Frontal cortex (tissue), 4 donors: ENCODE data around the gene ATP8B2. TPM values are rescaled to one million over a fixed set of nuclear protein-coding genes. Genes with fewer than 3 reads are reported as not detected.
"Not testable (repeated sequence)": the region's sequence is repeated elsewhere in the genome, so short reads cannot be mapped to it uniquely, and the experiment has no call there.

Experiments used
- DNase-seq, 2 donors: peaks; one replicate each; pipeline ENCODE4 v3.0.0; 2012; ENCODE audit warnings: low spot score in 2 of 2
- FAIRE-seq: peaks from 2 replicates; lab custom pipeline; 2012; peaks lifted over from hg19 to GRCh38; lab: Jason Lieb, UNC
- total RNA-seq: library from RNA; depleted of rRNA; stranded (reverse); fragments of >200 nt; gene quantifications from one replicate; pipeline ENCODE4 v1.2.3, GENCODE V29; 2014
- donor health status: control.
- donor health status: control.
- donor health status: control.

The ATP8B2 gene
- total RNA-seq, result 25.3 TPM

- peak; percentile 72 to 83 for DNase-seq
- FAIRE-seq, result no peak
Observed at GRCh38 chr1:154324669-154325582, at the start of gene ATP8B2. Gene ATP8B2 (plus strand): TSS chr1:154325525. CDS start chr1:154328142, 2,617 bp downstream.

DNA sequence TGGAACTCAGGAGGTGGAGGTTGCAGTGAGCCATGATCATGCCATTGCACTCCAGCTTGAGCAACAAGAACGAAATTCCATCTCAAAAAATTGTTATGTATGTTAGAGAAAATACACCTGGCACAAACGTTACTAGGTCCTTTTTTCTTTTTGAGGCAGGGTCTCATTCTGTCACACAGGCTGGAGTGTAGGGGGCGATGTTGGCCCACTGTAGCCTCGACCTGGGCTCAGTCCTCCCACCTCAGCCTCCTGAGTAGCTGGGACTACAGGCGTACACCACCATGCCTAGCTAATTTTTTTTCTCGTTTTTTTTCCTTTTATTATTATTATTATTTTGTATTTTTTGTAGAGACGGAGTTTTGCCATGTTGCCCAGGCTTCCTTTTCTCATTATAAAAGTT lies 48.5 kb upstream of the ATP8B2 start:
- no peak for FAIRE-seq
- DNase-seq, result no peak

DNA sequence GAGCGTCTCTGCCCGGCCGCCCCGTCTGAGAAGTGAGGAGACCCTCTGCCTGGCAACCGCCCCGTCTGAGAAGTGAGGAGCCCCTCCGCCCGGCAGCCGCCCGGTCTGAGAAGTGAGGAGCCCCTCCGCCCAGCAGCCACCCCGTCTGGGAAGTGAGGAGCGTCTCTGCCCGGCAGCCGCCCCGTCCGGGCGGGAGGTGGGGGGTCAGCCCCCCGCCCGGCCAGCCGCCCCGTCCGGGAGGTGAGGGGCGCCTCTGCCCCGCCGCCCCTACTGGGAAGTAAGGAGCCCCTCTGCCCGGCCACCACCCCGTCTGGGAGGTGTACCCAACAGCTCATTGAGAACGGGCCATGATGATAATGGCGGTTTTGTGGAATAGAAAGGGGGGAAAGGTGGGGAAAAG lies 37.7 kb upstream of the ATP8B2 start:
- not testable (repeated sequence) for FAIRE-seq, DNase-seq

GRCh38 chr1:154288661-154289060 lies 36.7 kb upstream of the ATP8B2 start:
- no peak for FAIRE-seq
- no peak for DNase-seq

- DNase-seq (no peak), FAIRE-seq (no peak)
Observed at GRCh38 chr1:154290921-154291320, 34.4 kb upstream of the ATP8B2 start.

GRCh38 chr1:154295408-154296235 lies 29.7 kb upstream of the ATP8B2 start:
- DNase-seq (no peak), FAIRE-seq (no peak)

GRCh38 chr1:154301582-154301981 lies 23.7 kb upstream of the ATP8B2 start:
- no peak for DNase-seq
- FAIRE-seq, result no peak

- DNase-seq, result no peak
- FAIRE-seq, result no peak
Observed at GRCh38 chr1:154304664-154305337, 20.5 kb upstream of the ATP8B2 start.

DNA sequence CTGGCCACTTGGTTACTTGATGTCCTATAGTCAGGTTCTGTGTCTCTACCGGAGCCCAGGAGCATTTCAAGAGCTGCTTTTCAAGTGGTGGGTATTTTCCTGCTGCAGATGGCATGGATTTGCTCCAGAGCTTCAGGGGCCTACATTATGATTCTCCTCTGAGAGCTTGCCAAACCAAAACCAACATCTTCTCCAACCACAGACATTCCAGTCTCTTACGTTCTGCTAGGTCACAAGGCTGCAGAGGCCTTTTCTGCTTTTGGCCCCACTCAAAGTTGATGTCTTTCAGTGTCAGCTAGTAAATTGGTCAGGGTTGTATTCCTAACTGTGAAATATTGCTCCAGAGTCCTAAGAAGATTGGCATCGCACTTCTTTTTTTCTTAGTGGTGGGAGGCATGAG lies 19.2 kb upstream of the ATP8B2 start:
- no peak for FAIRE-seq

DNA sequence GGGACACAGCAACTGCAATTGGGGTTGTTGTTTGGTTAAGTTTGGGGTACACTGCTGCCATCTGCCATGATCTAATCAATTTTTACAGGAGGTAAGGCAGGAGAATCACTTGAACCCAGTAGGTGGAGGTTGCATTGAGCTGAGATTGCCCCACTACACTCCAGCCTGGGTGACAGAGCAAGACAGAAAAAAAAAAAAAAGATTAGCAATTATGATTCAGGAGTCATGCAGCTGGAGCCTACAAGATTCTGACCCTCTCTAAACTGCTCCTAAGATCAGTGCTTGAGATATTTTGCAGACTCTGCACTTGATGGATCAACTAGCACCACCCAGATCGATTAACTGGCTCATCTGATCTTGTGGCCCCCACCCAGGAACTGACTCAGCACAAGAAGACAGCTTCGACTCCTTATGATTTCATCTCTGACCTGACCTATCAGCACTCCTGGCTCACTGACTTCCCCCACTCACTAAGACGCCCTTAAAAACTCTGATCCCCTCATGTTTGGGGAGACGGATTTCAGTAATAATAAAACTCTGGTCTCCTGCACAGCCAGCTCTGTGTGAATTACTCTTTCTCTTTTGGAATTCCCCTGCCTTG lies 17.6 kb upstream of the ATP8B2 start:
- FAIRE-seq, DNase-seq: not testable (repeated sequence)

More for the DNA sequence above, 19.2 kb upstream of the ATP8B2 start:
- no peak for DNase-seq

DNA sequence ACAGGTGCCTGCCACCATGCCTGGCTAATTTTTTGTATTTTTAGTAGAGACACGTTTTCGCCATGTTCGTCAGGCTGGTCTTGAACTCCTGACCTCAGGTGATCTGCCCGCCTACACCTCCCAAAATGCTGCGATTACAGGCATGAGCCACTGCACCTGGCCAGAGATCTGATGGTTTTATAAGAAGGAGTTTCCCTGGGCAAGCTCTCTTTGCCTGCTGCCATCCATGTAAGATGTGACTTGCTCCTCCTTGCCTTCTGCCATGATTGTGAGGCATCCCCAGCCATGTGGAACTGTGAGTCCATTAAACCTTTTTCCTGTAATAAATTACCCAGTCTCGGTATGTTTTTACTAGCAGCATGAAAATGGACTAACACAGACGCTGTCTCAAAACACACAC lies 16.2 kb upstream of the ATP8B2 start:
- FAIRE-seq, result not testable (repeated sequence)

GRCh38 chr1:154312229-154313065 lies 12.9 kb upstream of the ATP8B2 start:
- FAIRE-seq, DNase-seq: not testable (repeated sequence)

More for the DNA sequence above, 16.2 kb upstream of the ATP8B2 start:
- not testable (repeated sequence) for DNase-seq

DNA sequence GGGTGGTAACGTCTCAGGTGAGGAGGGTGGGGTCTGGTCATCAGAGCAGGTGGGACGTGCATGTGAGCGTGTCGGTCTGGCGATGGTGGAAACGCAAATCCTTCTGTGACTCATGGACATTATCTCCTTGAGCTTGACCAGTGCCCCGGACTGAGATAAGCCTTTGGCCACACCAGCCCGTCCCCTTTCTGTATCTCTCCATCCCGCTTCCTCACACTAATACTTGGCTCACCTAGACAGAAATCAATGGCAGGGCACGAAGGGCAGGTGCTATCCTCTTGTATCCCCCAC lies 12.3 kb upstream of the ATP8B2 start:
- FAIRE-seq (no peak), DNase-seq (no peak)

GRCh38 chr1:154314226-154314625 lies 11.1 kb upstream of the ATP8B2 start:
- FAIRE-seq, DNase-seq: not testable (repeated sequence)

- FAIRE-seq (no peak), DNase-seq (no peak)
Observed at GRCh38 chr1:154316704-154317103, 8.6 kb upstream of the ATP8B2 start.

- DNase-seq (no peak), FAIRE-seq (no peak)
Observed at GRCh38 chr1:154318386-154318785, 6.9 kb upstream of the ATP8B2 start.

- DNase-seq (no peak), FAIRE-seq (no peak)
Observed at GRCh38 chr1:154320882-154321608, 4.3 kb upstream of the ATP8B2 start, which contains the start of gene AQP10. Gene AQP10 (plus strand): TSS chr1:154321093. CDS start chr1:154321156, 63 bp downstream.

GRCh38 chr1:154321609-154321934 lies 3.8 kb upstream of the ATP8B2 start:
- FAIRE-seq, result not testable (repeated sequence)

More at GRCh38 chr1:154321609-154321934, 3.8 kb upstream of the ATP8B2 start:
- DNase-seq, result not testable (repeated sequence)
